ENCODE results near the gene WNT4. TPM values are rescaled to one million over a fixed set of nuclear protein-coding genes. Genes with fewer than 3 reads are reported as not detected.

The WNT4 gene
- total and polyA plus RNA-seq, 2 of the 8 experiments (the other 6 are each of a cell fraction or from before 2014, with no cell fraction given), result 1.3 to 6.6 TPM

GRCh38 chr1:22123901-22124404, 18.9 kb downstream of the WNT4 start (continued):
- TF ChIP-seq BCL11A (IDR thresholded peaks at IDR 0.05; ENCODE audit: low read depth in 2 of 2, low read length in 2 of 2) (no peak), CBX8 (IDR thresholded peaks at IDR 0.05; ENCODE audit: borderline replicate concordance, low read depth, low read length) (no peak)
